Large intestine (tissue), 3 donors: Measurements from ENCODE around the gene TMEM121B. TPM values are rescaled to one million over a fixed set of nuclear protein-coding genes. Genes with fewer than 3 reads are reported as not detected.
A peak's percentile ranks its signal among the peaks of the same experiment; 100 is the strongest.
"Not testable (repeated sequence)": the region's sequence is repeated elsewhere in the genome, so short reads cannot be mapped to it uniquely, and the experiment has no call there.

ENCODE experiments used
- DNase-seq, 2 donors: peaks; one replicate each; pipeline versions ENCODE4 v3.0.0 to v3.0.0-alpha.2; 2013
- H3K27ac ChIP-seq: one replicate; pipeline ENCODE4 v1.5.1; 2013; ENCODE audit warnings: low read length
- H3K27me3 ChIP-seq: 2 replicates; pipeline ENCODE4 v1.6.1; 2013; ENCODE audit warnings: low read length; ENCODE audit not compliant: control insufficient read depth, insufficient read depth
- H3K36me3 ChIP-seq: 2 replicates; pipeline ENCODE4 v1.6.1; 2013; ENCODE audit warnings: low read length; ENCODE audit not compliant: control insufficient read depth, insufficient read depth
- H3K4me1 ChIP-seq: one replicate; pipeline ENCODE4 v1.6.1; 2013; ENCODE audit warnings: low read length; ENCODE audit not compliant: control insufficient read depth, insufficient read depth
- H3K4me3 ChIP-seq: one replicate; pipeline ENCODE4 v1.5.1; 2013; ENCODE audit warnings: low read length
- H3K9me3 ChIP-seq: one replicate; pipeline ENCODE4 v1.6.1; 2013; ENCODE audit warnings: mild to moderate bottlenecking, low read depth, low read length, moderate library complexity; ENCODE audit not compliant: control insufficient read depth
- WGBS: methylation state at CpG from one replicate; pipeline ENCODE4 v1.1.5; 2013; ENCODE audit warnings: low lambda C conversion rate; ENCODE audit not compliant: insufficient coverage; 5-methylcytosine and 5-hydroxymethylcytosine counted together
- polyA plus RNA-seq: library from polyadenylated mRNA; unstranded; fragments of 120-200 nt; gene quantifications from one replicate; pipeline ENCODE4 v1.2.1, GENCODE V29; 2013

Gene TMEM121B
- polyA plus RNA-seq, 1 donor, result 1.1 TPM

DNA sequence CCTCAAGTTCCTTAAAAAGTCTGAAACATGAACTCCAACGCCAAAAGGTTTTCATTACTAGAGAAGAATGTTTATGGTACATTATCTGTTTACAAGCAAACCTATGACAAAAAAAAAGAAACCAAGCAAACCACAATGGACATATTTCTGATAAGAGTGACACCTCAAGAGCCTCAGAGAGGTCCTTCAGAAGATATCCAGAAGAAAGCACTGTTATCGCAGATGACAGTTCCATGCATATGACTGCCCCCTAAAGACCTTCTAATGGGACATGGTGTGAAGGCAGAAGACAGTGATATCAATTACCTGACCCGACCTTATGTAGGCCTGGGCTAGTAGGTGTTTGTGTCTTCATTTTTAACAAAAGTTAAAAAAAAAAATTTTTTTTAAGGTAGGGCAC is 34.8 kb upstream of the TMEM121B start:
- no peak overlapping the region for H3K4me3 ChIP-seq
- 92% methylated on average over 3 of the region's 3 CpGs for WGBS
- H3K27ac ChIP-seq, result no peak overlapping the region
- no peaks in the 10 kb centered on the region for H3K27me3 ChIP-seq
- DNase-seq, result no peak
- H3K9me3 ChIP-seq, result no peaks in the 10 kb centered on the region
- no peaks in the 10 kb centered on the region for H3K36me3 ChIP-seq
- no peaks in the 10 kb centered on the region for H3K4me1 ChIP-seq

GRCh38 chr22:17152971-17153370 is 31.8 kb upstream of the TMEM121B start:
- Histone ChIP-seq H3K27ac (no peak overlapping the region), H3K4me3 (no peak overlapping the region), H3K4me1 (peaks cover 4% of the 10 kb centered on the region), H3K27me3 (no peaks in the 10 kb centered on the region), H3K9me3 (no peaks in the 10 kb centered on the region), H3K36me3 (peaks cover 4% of the 10 kb centered on the region)
- DNase-seq, result no peak
- WGBS, result no CpG with 5 or more reads among the region's 3 CpGs

DNA sequence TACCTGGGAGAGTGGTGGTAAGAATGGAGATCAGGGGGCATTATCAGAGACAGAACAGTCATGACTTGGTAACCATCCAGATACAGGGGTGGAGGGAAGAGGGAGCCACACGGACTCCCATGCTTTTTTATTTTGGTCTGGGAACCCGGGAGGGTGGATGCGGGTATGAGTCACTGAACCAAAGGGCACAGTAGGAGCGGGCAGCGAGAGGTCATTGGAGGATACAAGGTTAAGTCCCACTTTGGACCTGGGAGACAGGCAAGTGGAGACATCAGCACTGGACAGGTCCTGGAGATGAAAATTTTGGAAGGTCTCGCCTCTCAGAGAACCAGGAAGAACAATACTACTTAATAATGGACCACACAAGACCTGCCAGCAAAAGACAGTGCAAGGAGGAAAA is 31.2 kb upstream of the TMEM121B start:
- no peak overlapping the region for H3K4me3 ChIP-seq
- H3K9me3 ChIP-seq, result no peaks in the 10 kb centered on the region
- H3K36me3 ChIP-seq, result peaks cover 11% of the 10 kb centered on the region
- WGBS, result no CpG with 5 or more reads among the region's 6 CpGs
- peaks cover 4% of the 10 kb centered on the region for H3K4me1 ChIP-seq
- H3K27me3 ChIP-seq, result no peaks in the 10 kb centered on the region
- H3K27ac ChIP-seq, result no peak overlapping the region
- DNase-seq, result no peak

DNA sequence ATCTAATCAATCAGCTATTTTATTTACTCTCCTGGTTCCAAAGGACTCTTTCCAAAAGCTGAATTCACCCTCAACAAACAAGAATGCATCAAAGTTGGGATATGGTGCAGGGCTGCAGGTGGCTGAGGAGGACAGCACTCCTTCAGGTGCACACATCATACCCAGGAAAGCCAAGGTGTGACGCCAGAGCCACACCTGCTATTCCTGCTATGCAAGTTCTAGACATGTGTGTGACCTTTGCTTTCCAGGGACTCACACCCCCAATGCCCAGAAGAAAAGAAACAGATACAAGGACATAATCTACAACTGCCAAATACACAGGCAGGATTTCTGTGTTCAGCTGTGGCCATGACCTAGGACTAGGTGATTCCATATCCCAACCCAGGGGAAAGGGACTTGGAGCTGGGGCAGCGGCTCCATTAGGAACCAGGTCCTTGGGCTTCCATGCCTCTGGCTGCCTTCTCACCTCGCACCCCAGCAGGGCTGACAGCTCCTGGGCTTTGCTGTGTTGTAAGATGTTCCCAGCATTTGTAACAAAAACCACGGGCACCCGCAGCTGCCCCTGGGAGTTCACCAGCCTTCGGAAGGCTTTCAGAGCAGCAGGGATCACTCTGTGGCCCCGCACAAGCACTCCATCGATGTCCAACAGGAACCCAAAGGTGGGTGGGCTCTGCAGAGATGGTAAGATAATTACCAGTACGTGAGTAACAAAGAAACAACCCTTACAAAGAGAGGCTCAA is 28.1 kb upstream of the TMEM121B start:
- Histone ChIP-seq H3K4me3 (no peak overlapping the region), H3K9me3 (no peaks in the 10 kb centered on the region), H3K27me3 (no peaks in the 10 kb centered on the region), H3K4me1 (peaks cover 4% of the 10 kb centered on the region), H3K36me3 (peaks cover 15% of the 10 kb centered on the region), H3K27ac (peak overlapping the region; percentile 51)
- peak; percentile 88 to 94 for DNase-seq
- no CpG with 5 or more reads among the region's 9 CpGs for WGBS

GRCh38 chr22:17147458-17147857 is 26.3 kb upstream of the TMEM121B start:
- not testable (repeated sequence) for H3K4me3 ChIP-seq, H3K9me3 ChIP-seq, H3K4me1 ChIP-seq, DNase-seq, H3K27me3 ChIP-seq, H3K27ac ChIP-seq
- H3K36me3 ChIP-seq, result peaks cover 25% of the 10 kb centered on the region
- WGBS, result no CpG with 5 or more reads among the region's 30 CpGs

- peaks cover 41% of the 10 kb centered on the region for H3K36me3 ChIP-seq
- no peaks in the 10 kb centered on the region for H3K9me3 ChIP-seq
- H3K4me1 ChIP-seq, result peaks cover 4% of the 10 kb centered on the region
- H3K27ac ChIP-seq, result no peak overlapping the region
- no peak overlapping the region for H3K4me3 ChIP-seq
- WGBS, result no CpG with 5 or more reads among the region's 8 CpGs
- DNase-seq, result no peak
- H3K27me3 ChIP-seq, result no peaks in the 10 kb centered on the region
Observed at GRCh38 chr22:17145021-17145680, 24.0 kb upstream of the TMEM121B start.

- H3K36me3 ChIP-seq, result peaks cover 44% of the 10 kb centered on the region
- DNase-seq, result no peak
Observed at GRCh38 chr22:17143826-17144225, 22.7 kb upstream of the TMEM121B start.

DNA sequence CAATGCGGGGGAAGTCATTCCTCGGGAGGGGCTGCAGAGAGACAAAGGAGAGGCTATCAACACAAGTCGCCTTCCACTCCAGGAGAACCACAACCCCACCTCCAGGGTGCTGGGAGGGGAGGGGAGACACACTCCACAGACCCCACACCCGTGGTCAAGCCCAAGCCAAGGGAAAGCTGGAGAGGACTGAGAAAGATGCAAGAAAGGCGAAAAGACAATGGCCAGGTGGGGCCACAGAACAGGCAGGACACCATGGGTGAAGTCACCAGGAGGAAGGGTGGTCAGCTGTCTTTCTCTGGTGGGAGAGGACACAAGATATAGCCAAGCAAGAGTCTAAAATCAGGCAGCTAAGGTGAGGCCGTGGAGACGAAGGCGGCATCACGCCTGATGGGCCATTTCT is 21.9 kb upstream of the TMEM121B start:
- no peaks in the 10 kb centered on the region for H3K9me3 ChIP-seq
- H3K27ac ChIP-seq, result no peak overlapping the region
- peaks cover 43% of the 10 kb centered on the region for H3K36me3 ChIP-seq
- no peaks in the 10 kb centered on the region for H3K27me3 ChIP-seq
- H3K4me1 ChIP-seq, result no peaks in the 10 kb centered on the region
- no peak for DNase-seq
- H3K4me3 ChIP-seq, result no peak overlapping the region
- 80% methylated on average over 1 of the region's 9 CpGs for WGBS

More at GRCh38 chr22:17143826-17144225, 22.7 kb upstream of the TMEM121B start:
- no peak overlapping the region for H3K27ac ChIP-seq
- H3K27me3 ChIP-seq, result no peaks in the 10 kb centered on the region
- WGBS, result no CpG with 5 or more reads among the region's 8 CpGs
- no peak overlapping the region for H3K4me3 ChIP-seq
- no peaks in the 10 kb centered on the region for H3K9me3 ChIP-seq
- no peaks in the 10 kb centered on the region for H3K4me1 ChIP-seq

DNA sequence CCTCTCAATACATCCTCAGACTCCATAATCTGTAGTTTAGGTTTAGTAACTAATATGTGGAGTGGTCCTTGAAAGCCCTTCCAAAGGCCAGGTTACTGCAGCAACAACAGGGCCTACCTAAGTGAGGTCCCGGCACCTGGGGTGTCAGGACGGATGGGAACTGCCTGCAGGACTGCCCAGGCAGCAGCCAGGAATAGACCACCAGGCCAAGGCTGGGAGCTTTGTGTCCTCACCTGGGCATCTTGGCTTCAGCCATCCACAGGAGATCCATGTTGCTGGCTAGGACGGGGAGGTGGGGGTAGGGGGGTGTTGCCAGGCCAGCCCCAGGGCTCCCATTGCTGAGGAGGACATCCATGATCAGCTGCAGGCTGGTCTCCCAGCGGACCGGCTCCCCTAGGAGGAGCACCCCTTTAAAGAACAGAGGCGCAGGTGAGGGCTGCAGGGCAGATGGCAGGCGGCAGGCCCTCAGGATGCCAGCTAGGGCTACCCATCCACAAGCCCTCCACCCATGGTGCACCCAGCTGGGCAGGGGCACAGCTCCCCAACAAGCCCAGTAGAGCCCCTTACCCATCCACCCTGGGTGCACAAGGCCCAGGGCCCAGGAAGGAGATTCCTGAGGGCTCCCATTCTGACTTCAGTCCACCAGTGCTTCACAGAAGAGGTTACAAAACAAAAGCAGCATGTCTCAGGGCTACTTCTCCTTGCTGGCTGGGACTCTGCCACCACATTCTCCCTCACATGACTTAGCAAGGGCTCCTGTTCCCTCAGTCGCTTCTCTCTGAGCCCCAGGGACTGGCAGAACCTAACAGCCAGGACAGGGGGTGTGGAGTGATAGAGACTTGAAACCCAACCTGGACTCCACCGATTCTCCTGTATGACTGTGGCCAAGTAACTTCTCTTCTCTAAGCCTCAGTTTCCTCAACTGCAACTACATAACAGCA is 19.9 kb upstream of the TMEM121B start:
- Histone ChIP-seq H3K27ac (no peak overlapping the region), H3K27me3 (no peaks in the 10 kb centered on the region), H3K4me1 (no peaks in the 10 kb centered on the region), H3K36me3 (peaks cover 42% of the 10 kb centered on the region), H3K9me3 (no peaks in the 10 kb centered on the region), H3K4me3 (no peak overlapping the region)
- no peak for DNase-seq
- WGBS, result no CpG with 5 or more reads among the region's 9 CpGs

- H3K4me1 ChIP-seq, result no peaks in the 10 kb centered on the region
- no CpG with 5 or more reads among the region's 8 CpGs for WGBS
- no peak overlapping the region for H3K4me3 ChIP-seq
- DNase-seq, result no peak
- H3K9me3 ChIP-seq, result no peaks in the 10 kb centered on the region
- H3K27ac ChIP-seq, result no peak overlapping the region
- peaks cover 42% of the 10 kb centered on the region for H3K36me3 ChIP-seq
- no peaks in the 10 kb centered on the region for H3K27me3 ChIP-seq
Observed at GRCh38 chr22:17140022-17140421, 18.9 kb upstream of the TMEM121B start.
